HL-60/S4 treated with phorbol 12-myristate 13-acetate at 8.2 ng/mL for 4 days and 3 days (cell line): ENCODE results near the gene INTS7.
"Not testable (repeated sequence)": the region's sequence is repeated elsewhere in the genome, so short reads cannot be mapped to it uniquely, and the experiment has no call there.

Experiments
- in situ Hi-C: fragments of 300-500 bp; cut with MboI; formaldehyde crosslinking; loops from 2 replicates; pipeline ENCODE4 v1.15.0; 2022; ENCODE audit warnings: low sequenced_read_pairs

Gene INTS7

GRCh38 chr1:212037900-212038299 is 2.5 kb upstream of the INTS7 start:
- in situ Hi-C loops = loop anchor here (25.0 kb wide), 1 partner anchor 351 kb away; the partner anchor contains the start of gene NEK2

- in situ Hi-C loops = loop anchor here (25.0 kb wide), 1 partner anchor 349 kb away; the partner anchor contains the start of gene NEK2
Measured at GRCh38 chr1:212035835-212036605, 663 bp upstream of the INTS7 start.

GRCh38 chr1:212034516-212035122 is 738 bp downstream of the INTS7 start:
- in situ Hi-C loops = loop anchor here (25.0 kb wide), 1 partner anchor 347 kb away; the partner anchor contains the start of gene NEK2

GRCh38 chr1:212030936-212031528 is 4.3 kb downstream of the INTS7 start:
- in situ Hi-C loops = loop anchor here (25.0 kb wide), 1 partner anchor 344 kb away; the partner anchor contains the start of gene NEK2

GRCh38 chr1:212027727-212028126 is 7.6 kb downstream of the INTS7 start:
- in situ Hi-C loops = loop anchor here (25.0 kb wide), 1 partner anchor 340 kb away; the partner anchor contains the start of gene NEK2

- in situ Hi-C loops = loop anchor here (25.0 kb wide), 1 partner anchor 337 kb away; the partner anchor contains the start of gene NEK2
Measured at GRCh38 chr1:212024469-212025149, 10.7 kb downstream of the INTS7 start.

GRCh38 chr1:212022908-212023307 is 12.4 kb downstream of the INTS7 start:
- in situ Hi-C loops = not testable (repeated sequence)

- in situ Hi-C loops = no loop called here
Measured at GRCh38 chr1:212021563-212021962, 13.8 kb downstream of the INTS7 start.

- in situ Hi-C loops = no loop called here
Measured at GRCh38 chr1:212020975-212021374, 14.4 kb downstream of the INTS7 start.

- in situ Hi-C loops = no loop called here
Measured at GRCh38 chr1:212013672-212014071, 21.7 kb downstream of the INTS7 start.

GRCh38 chr1:212012034-212012740 is 23.2 kb downstream of the INTS7 start:
- in situ Hi-C loops = no loop called here

- in situ Hi-C loops = no loop called here
Measured at GRCh38 chr1:212010004-212010403, 25.4 kb downstream of the INTS7 start.

GRCh38 chr1:212009561-212009960 is 25.8 kb downstream of the INTS7 start:
- in situ Hi-C loops = no loop called here

GRCh38 chr1:212007886-212008285 is 27.5 kb downstream of the INTS7 start:
- in situ Hi-C loops = no loop called here

- in situ Hi-C loops = no loop called here
Measured at GRCh38 chr1:212007178-212007577, 28.2 kb downstream of the INTS7 start.

- in situ Hi-C loops = no loop called here
Measured at GRCh38 chr1:212004895-212005608, 30.3 kb downstream of the INTS7 start.

- in situ Hi-C loops = no loop called here
Measured at GRCh38 chr1:212002536-212002935, 32.8 kb downstream of the INTS7 start.

GRCh38 chr1:211997426-211997825 is 37.9 kb downstream of the INTS7 start:
- in situ Hi-C loops = not testable (repeated sequence)

- in situ Hi-C loops = no loop called here
Measured at GRCh38 chr1:211991695-211992094, 43.7 kb downstream of the INTS7 start.
